GM19099 (cell line): ENCODE measurements around the gene TMEM170A.
A peak's percentile ranks its signal among the peaks of the same experiment; 100 is the strongest.

Experiments used
- POLR2A ChIP-seq: IDR thresholded peaks from 3 replicates; pipeline ENCODE4 v1.6.1; 2011; ENCODE audit warnings: low read depth; ENCODE audit not compliant: insufficient read length; ENCODE audit errors: extremely low read depth

TMEM170A gene

DNA sequence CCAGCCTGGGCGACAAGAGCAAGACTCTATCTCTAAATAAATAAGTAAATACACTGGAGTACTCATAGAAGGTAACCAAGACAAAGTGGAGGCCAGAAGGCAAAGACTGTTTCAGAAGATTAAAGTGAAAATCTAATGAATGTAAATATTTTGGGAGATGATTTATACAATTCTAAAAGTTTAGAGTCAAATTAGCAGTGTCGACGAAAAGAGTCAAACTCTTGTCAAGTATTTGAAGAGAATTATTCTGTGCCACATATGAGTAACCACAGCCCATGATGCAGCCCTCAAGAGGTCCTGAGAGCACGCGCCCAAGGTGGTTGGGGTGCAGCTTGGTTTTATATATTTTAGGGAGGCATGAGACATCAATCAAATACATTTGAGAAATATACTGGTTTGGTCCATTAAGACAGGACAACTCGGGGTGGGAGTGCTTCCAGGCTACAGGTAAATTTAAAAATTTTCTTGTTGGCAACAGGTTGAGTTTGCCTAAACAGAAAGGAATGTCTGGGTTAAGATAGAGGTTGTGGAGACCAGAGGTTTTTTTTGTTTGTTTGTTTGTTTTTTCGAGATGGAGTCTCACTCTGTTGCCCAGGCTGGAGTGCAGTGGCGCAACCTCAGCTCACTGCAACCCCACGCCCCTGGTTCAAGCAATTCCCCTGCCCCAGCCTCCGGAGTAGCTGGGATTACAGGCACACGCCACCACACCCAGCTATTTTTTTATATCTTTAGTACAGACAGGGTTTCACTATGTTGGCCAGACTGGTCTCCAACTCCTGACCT, 34.7 kb downstream of the TMEM170A start:
- TF ChIP-seq POLR2A: no peak

GRCh38 chr16:75423723-75424104, 40.8 kb downstream of the TMEM170A start:
- no peak for TF ChIP-seq POLR2A

DNA sequence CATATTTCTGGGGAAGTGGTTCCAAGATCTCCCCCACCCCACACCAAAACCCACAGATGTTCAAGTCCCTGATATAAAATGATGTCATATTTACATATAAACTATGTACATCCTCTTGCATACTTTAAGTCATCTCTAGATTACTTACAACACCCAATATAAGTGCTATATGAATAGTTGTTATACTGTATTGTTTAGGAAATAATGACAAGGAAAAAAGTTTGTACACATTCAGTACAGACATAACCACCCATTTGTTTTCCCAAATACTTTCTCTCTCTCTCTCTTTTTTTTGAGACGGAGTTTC, 42.7 kb downstream of the TMEM170A start:
- no peak for TF ChIP-seq POLR2A

GRCh38 chr16:75420987-75421819, 43.3 kb downstream of the TMEM170A start:
- TF ChIP-seq POLR2A: peak; percentile 44

- no peak for TF ChIP-seq POLR2A
These were observed 47.5 kb downstream of the TMEM170A start for GRCh38 chr16:75416904-75417565.

- TF ChIP-seq POLR2A: no peak
These were observed 49.2 kb downstream of the TMEM170A start for GRCh38 chr16:75415169-75415905.

DNA sequence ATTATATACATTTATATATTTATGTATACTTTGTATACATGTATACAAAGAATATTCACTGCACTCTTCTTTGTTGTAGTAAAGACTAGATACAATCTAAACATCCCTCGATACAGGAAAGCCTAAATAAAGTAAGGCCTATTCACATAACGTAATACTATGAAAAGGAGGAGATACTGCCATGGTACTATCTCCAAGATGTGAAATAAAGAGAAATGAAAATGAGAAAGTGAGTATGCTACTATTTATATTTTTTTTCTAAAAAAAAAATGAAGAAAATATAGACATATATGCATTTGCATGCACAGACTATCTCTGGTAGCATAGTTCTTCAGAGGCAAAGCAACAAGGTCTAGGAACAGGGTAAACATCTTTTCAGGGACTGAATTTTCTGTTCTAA, 50.5 kb downstream of the TMEM170A start:
- no peak for TF ChIP-seq POLR2A

- no peak for TF ChIP-seq POLR2A
These were observed 57.5 kb downstream of the TMEM170A start for GRCh38 chr16:75406943-75407342.

- no peak for TF ChIP-seq POLR2A
These were observed 61.5 kb downstream of the TMEM170A start for GRCh38 chr16:75402821-75403475.

DNA sequence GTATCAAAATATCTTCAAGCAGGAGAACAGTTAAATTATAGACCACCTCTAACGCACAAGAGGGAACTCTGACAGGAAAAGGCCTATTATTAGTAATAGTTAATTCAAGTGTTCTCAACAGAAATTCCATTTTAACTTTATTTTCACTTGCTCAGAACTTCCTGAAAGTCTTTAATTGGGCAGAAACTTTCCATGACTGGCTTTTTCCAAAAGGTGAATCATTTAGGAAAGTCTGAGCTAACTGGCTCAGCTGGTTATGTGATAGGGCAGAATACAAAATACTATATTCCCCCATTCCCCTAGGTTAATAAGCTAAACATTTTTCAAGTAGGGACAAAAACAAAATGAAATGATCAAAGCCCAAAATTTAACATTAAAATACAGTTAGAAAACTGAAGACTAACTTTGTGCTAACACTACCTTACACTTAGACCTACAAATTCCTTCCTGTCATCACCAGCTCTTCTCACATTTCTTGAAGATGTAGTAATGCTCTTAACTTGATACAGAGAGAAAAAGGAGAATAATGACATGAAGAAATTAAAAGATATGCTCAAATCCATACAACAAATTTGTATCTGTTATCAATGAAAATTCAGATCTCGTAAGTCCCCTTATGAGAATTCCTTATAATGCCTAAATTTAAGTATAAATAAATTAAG, 62.2 kb downstream of the TMEM170A start:
- TF ChIP-seq POLR2A: no peak

DNA sequence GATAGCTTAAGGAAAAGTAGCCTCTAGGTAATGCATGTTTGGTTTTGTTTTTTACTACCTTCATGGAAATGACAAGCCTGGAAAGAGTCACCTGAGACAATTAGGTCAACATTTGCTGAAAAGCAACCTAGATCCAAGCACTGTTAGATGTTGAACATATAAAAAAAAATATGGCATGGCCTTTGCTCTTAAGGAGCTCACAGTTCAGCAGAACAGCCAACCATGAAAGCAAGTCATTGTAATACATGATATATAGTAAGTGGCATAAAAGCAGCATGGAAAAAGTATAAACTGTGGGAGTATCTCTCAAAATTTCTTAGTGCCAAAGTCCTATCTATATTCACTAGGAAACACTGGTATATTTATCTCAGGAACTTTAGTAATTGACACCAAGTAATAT, 62.8 kb downstream of the TMEM170A start:
- no peak for TF ChIP-seq POLR2A

- TF ChIP-seq POLR2A: no peak
These were observed 66.2 kb downstream of the TMEM170A start for GRCh38 chr16:75398333-75398732.

- no peak for TF ChIP-seq POLR2A
These were observed 69.5 kb downstream of the TMEM170A start for GRCh38 chr16:75394941-75395340.
